Measurements from ENCODE around the gene LIMS1. TPM values are rescaled to one million over a fixed set of nuclear protein-coding genes. Genes with fewer than 3 reads are reported as not detected.

The LIMS1 gene
- total RNA-seq, 1 experiment from 2014 or later: 101 TPM

DNA sequence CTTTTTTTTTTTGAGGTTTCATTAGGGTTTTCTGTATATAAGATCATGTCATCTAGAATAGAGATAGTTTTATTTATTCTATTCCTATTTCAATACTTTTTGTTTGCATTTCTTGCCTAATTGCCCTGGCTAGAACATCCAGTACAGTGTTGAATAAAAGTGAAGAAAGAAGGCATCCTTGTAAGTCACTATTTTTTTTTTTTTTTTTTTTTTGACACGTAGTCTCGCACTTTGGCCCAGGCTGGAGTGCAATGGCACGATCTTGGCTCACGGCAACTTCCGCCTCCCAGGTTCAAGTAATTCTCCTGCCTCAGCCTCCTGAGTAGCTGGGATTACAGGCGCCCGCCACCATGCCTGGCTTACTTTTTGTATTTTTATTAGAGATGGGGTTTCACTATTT, 157.2 kb downstream of the LIMS1 start:
- in situ Hi-C loops (cut with HindIII; ENCODE audit: low pct_unique_long_range_greater_than_20kb, low sequenced_read_pairs): no loop called here
- H3K27me3 ChIP-seq (ENCODE audit: control insufficient read depth, insufficient read depth, low read length): no peaks in the 10 kb centered on the region
- H3K4me1 ChIP-seq (ENCODE audit: control insufficient read depth, insufficient read depth, low read length): no peaks in the 10 kb centered on the region; the same call in 1 of the 2 replicates
- no peak for ATAC-seq
- POLR2A ChIA-PET: interaction anchor here (0.7 kb wide), 1 partner anchor 57 kb away, joined by 15 read pairs; no protein-coding TSS in a partner anchor
- no peaks in the 10 kb centered on the region for H3K36me3 ChIP-seq (ENCODE audit: control insufficient read depth, insufficient read depth, low read length)
- H3K9me3 ChIP-seq (ENCODE audit: control insufficient read depth, insufficient read depth, low read depth, low read length): no peaks in the 10 kb centered on the region
- intact Hi-C loops (cut with micrococcal nuclease; ENCODE audit: unreplicated experiment): no loop called here
- no peak for DNase-seq (ENCODE audit: low read depth, low spot score)
- no TSS peak for BruUV-seq (replicated peaks)
- H3K27ac ChIP-seq (ENCODE audit: low read length): no peak overlapping the region; the same call in 1 of the 2 replicates
- CTCF ChIA-PET: interaction anchor here (0.7 kb wide), 1 partner anchor 62 kb away, joined by 5 read pairs; no protein-coding TSS in a partner anchor
- no peak for TF ChIP-seq SIN3A (IDR thresholded peaks at IDR 0.05; ENCODE audit: borderline replicate concordance, insufficient read depth, low read depth, low read length)
- H3K4me3 ChIP-seq (ENCODE audit: low read depth in 2 of 2, low read length in 2 of 2): no peak overlapping the region

DNA sequence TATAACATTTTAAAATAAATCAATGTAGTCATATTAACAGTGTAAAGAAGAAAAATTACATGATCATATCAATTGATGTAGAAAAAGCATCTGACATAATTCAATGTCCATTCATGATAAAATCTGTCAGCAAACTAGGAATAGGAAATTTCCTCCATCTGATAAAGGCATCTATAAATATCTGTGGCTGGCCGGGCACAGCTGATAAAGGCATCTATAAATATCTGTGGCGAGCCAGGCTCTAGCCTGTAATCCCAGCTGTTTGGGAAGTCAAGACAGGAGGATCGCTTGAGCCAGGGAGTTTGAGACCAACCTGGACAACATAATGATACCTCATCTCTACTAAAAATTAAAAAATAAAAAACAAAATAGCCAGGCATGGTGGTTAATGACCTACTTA, 166.9 kb downstream of the LIMS1 start:
- in situ Hi-C loops (cut with HindIII; ENCODE audit: low pct_unique_long_range_greater_than_20kb, low sequenced_read_pairs) (no loop called here), intact Hi-C loops (cut with micrococcal nuclease; ENCODE audit: unreplicated experiment) (no loop called here)
- no peaks in the 10 kb centered on the region for H3K27me3 ChIP-seq (ENCODE audit: control insufficient read depth, insufficient read depth, low read length)
- no peaks in the 10 kb centered on the region for H3K36me3 ChIP-seq (ENCODE audit: control insufficient read depth, insufficient read depth, low read length)
- POLR2A ChIA-PET: no interaction called here
- H3K9me3 ChIP-seq (ENCODE audit: control insufficient read depth, insufficient read depth, low read depth, low read length): no peaks in the 10 kb centered on the region
- H3K27ac ChIP-seq (ENCODE audit: low read length): peak overlapping the region; percentile 44; the same call in 1 of the 2 replicates
- DNase-seq (ENCODE audit: low read depth, low spot score) (no peak), ATAC-seq (peak; percentile 75)
- no peak overlapping the region for H3K4me3 ChIP-seq (ENCODE audit: low read depth in 2 of 2, low read length in 2 of 2)
- no peak for TF ChIP-seq SIN3A (IDR thresholded peaks at IDR 0.05; ENCODE audit: borderline replicate concordance, insufficient read depth, low read depth, low read length)
- peak; percentile 57 for TF ChIP-seq TCF7L2 (IDR thresholded peaks at IDR 0.05; ENCODE audit: low read depth, low read length)
- TF ChIP-seq, protein P1, sequence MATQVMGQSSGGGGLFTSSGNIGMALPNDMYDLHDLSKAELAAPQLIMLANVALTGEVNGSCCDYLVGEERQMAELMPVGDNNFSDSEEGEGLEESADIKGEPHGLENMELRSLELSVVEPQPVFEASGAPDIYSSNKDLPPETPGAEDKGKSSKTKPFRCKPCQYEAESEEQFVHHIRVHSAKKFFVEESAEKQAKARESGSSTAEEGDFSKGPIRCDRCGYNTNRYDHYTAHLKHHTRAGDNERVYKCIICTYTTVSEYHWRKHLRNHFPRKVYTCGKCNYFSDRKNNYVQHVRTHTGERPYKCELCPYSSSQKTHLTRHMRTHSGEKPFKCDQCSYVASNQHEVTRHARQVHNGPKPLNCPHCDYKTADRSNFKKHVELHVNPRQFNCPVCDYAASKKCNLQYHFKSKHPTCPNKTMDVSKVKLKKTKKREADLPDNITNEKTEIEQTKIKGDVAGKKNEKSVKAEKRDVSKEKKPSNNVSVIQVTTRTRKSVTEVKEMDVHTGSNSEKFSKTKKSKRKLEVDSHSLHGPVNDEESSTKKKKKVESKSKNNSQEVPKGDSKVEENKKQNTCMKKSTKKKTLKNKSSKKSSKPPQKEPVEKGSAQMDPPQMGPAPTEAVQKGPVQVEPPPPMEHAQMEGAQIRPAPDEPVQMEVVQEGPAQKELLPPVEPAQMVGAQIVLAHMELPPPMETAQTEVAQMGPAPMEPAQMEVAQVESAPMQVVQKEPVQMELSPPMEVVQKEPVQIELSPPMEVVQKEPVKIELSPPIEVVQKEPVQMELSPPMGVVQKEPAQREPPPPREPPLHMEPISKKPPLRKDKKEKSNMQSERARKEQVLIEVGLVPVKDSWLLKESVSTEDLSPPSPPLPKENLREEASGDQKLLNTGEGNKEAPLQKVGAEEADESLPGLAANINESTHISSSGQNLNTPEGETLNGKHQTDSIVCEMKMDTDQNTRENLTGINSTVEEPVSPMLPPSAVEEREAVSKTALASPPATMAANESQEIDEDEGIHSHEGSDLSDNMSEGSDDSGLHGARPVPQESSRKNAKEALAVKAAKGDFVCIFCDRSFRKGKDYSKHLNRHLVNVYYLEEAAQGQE (IDR thresholded peaks at IDR 0.05; ENCODE audit: insufficient read depth in 1 of 2, low read depth in 2 of 2, low read length in 1 of 2): no peak
- TF ChIP-seq, protein P2, sequence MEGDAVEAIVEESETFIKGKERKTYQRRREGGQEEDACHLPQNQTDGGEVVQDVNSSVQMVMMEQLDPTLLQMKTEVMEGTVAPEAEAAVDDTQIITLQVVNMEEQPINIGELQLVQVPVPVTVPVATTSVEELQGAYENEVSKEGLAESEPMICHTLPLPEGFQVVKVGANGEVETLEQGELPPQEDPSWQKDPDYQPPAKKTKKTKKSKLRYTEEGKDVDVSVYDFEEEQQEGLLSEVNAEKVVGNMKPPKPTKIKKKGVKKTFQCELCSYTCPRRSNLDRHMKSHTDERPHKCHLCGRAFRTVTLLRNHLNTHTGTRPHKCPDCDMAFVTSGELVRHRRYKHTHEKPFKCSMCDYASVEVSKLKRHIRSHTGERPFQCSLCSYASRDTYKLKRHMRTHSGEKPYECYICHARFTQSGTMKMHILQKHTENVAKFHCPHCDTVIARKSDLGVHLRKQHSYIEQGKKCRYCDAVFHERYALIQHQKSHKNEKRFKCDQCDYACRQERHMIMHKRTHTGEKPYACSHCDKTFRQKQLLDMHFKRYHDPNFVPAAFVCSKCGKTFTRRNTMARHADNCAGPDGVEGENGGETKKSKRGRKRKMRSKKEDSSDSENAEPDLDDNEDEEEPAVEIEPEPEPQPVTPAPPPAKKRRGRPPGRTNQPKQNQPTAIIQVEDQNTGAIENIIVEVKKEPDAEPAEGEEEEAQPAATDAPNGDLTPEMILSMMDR (IDR thresholded peaks at IDR 0.05): no peak
- TF ChIP-seq POLR2AphosphoS5 (IDR thresholded peaks at IDR 0.05; ENCODE audit: low read depth, low read length): no peak
- CTCF ChIA-PET: no interaction called here
- H3K4me1 ChIP-seq (ENCODE audit: control insufficient read depth, insufficient read depth, low read length): peaks cover 5% of the 10 kb centered on the region; the same call in 1 of the 2 replicates
- BruUV-seq (replicated peaks): no TSS peak

DNA sequence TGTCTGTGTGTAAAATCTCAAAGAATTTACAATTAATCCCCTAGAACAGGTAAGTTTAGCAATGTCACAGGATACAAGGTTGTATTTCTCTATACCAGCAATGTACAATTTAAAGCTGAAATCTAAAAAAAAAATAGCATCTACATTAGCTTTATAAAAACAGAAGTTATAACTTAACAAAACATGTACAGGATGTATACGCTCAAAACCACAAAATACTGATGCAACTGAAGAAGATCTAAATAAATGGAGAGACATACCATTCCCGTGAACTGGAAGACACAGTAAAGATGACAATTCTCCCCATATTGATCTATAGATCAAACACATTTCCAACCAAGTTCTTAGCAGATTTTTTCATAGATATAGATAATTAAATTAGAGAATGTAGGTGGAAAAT, 167.5 kb downstream of the LIMS1 start:
- Histone ChIP-seq H3K4me3 (ENCODE audit: low read depth in 2 of 2, low read length in 2 of 2) (no peak overlapping the region), H3K4me1 (ENCODE audit: control insufficient read depth, insufficient read depth, low read length) (peaks cover 5% of the 10 kb centered on the region; the same call in 1 of the 2 replicates), H3K36me3 (ENCODE audit: control insufficient read depth, insufficient read depth, low read length) (no peaks in the 10 kb centered on the region), H3K9me3 (ENCODE audit: control insufficient read depth, insufficient read depth, low read depth, low read length) (no peaks in the 10 kb centered on the region), H3K27ac (ENCODE audit: low read length) (peak overlapping the region; percentile 44; the same call in 1 of the 2 replicates), H3K27me3 (ENCODE audit: control insufficient read depth, insufficient read depth, low read length) (no peaks in the 10 kb centered on the region)
- TF ChIP-seq, protein P1 (IDR thresholded peaks at IDR 0.05; ENCODE audit: insufficient read depth in 1 of 2, low read depth in 2 of 2, low read length in 1 of 2): no peak
- no peak for TF ChIP-seq TCF7L2 (IDR thresholded peaks at IDR 0.05; ENCODE audit: low read depth, low read length)
- TF ChIP-seq SIN3A (IDR thresholded peaks at IDR 0.05; ENCODE audit: borderline replicate concordance, insufficient read depth, low read depth, low read length): no peak
- no peak for TF ChIP-seq POLR2AphosphoS5 (IDR thresholded peaks at IDR 0.05; ENCODE audit: low read depth, low read length)
- TF ChIP-seq, protein P2 (IDR thresholded peaks at IDR 0.05): no peak
- no peak for ATAC-seq
- BruUV-seq (replicated peaks): no TSS peak
- CTCF ChIA-PET: no interaction called here
- POLR2A ChIA-PET: no interaction called here
- intact Hi-C loops (cut with micrococcal nuclease; ENCODE audit: unreplicated experiment): no loop called here
- in situ Hi-C loops (cut with HindIII; ENCODE audit: low pct_unique_long_range_greater_than_20kb, low sequenced_read_pairs): no loop called here
- DNase-seq (ENCODE audit: low read depth, low spot score): no peak
